H9 (cell line): ENCODE measurements around the gene DAAM2. TPM values are rescaled to one million over a fixed set of nuclear protein-coding genes. Genes with fewer than 3 reads are reported as not detected.

Source experiments
- DNase-seq: peaks from one replicate; pipeline ENCODE4 v3.0.0-alpha.2; 2017
- H2AFZ ChIP-seq: one replicate; pipeline ENCODE4 v1.6.1; 2013; ENCODE audit warnings: mild to moderate bottlenecking, low read length, control low read depth, moderate library complexity
- H2AK5ac ChIP-seq: 2 replicates; pipeline ENCODE4 v1.6.1; 2013; ENCODE audit warnings: low read length, control low read depth, mixed read lengths; ENCODE audit not compliant: insufficient read length
- H2BK120ac ChIP-seq: one replicate; pipeline ENCODE4 v1.6.1; 2013; ENCODE audit warnings: low read depth, mild to moderate bottlenecking, low read length, control low read depth, inconsistent platforms; ENCODE audit not compliant: poor library complexity, severe bottlenecking
- H2BK12ac ChIP-seq: 2 replicates; pipeline ENCODE4 v1.6.1; 2013; ENCODE audit warnings: low read length, control low read depth, mixed read lengths, low read depth; ENCODE audit not compliant: insufficient read length
- H2BK15ac ChIP-seq: 2 replicates; pipeline ENCODE4 v1.6.1; 2013; ENCODE audit warnings: low read depth, low read length, control low read depth
- H2BK20ac ChIP-seq: one replicate; pipeline ENCODE4 v1.6.1; 2013; ENCODE audit warnings: low read depth, mild to moderate bottlenecking, low read length, control low read depth, inconsistent platforms; ENCODE audit not compliant: poor library complexity, severe bottlenecking
- H2BK5ac ChIP-seq: 2 replicates; pipeline ENCODE4 v1.6.1; 2013; ENCODE audit warnings: low read length, control low read depth, mixed read lengths; ENCODE audit not compliant: insufficient read length
- H3K14ac ChIP-seq: 2 replicates; pipeline ENCODE4 v1.6.1; 2013; ENCODE audit warnings: low read length, control low read depth; ENCODE audit not compliant: insufficient read depth
- H3K18ac ChIP-seq: 2 replicates; pipeline ENCODE4 v1.6.1; 2013; ENCODE audit warnings: low read depth, mild to moderate bottlenecking, mixed read lengths, low read length, control low read depth; ENCODE audit not compliant: insufficient read length
- H3K23ac ChIP-seq: 2 replicates; pipeline ENCODE4 v1.6.1; 2013; ENCODE audit warnings: low read length, control low read depth, mixed read lengths, low read depth; ENCODE audit not compliant: insufficient read length
- H3K23me2 ChIP-seq: 2 replicates; pipeline ENCODE4 v1.6.1; 2013; ENCODE audit warnings: low read depth, mild to moderate bottlenecking, mixed read lengths, low read length, control low read depth; ENCODE audit not compliant: insufficient read length, poor library complexity, severe bottlenecking
- H3K27ac ChIP-seq: 2 replicates; pipeline ENCODE4 v1.5.1; 2013; ENCODE audit warnings: low read length, control low read depth, mixed read lengths, low read depth; ENCODE audit not compliant: insufficient read length
- H3K27me3 ChIP-seq: 2 replicates; pipeline ENCODE4 v1.6.1; 2013; ENCODE audit warnings: low read length, control low read depth, inconsistent platforms; ENCODE audit not compliant: insufficient read depth
- H3K4ac ChIP-seq: 2 replicates; pipeline ENCODE4 v1.6.1; 2013; ENCODE audit warnings: low read depth, mild to moderate bottlenecking, control low read depth, inconsistent platforms, low read length, moderate library complexity
- H3K4me1 ChIP-seq: 2 replicates; pipeline ENCODE4 v1.6.1; 2013; ENCODE audit warnings: low read length, control low read depth, inconsistent platforms; ENCODE audit not compliant: insufficient read depth
- H3K4me2 ChIP-seq: 2 replicates; pipeline ENCODE4 v1.6.1; 2013; ENCODE audit warnings: low read length, control low read depth, mixed read lengths; ENCODE audit not compliant: insufficient read length, insufficient read depth
- H3K56ac ChIP-seq: 2 replicates; pipeline ENCODE4 v1.6.1; 2013; ENCODE audit warnings: low read depth, mild to moderate bottlenecking, mixed read lengths, low read length, control low read depth; ENCODE audit not compliant: insufficient read length
- H3K79me1 ChIP-seq: 2 replicates; pipeline ENCODE4 v1.6.1; 2013; ENCODE audit warnings: low read depth, mild to moderate bottlenecking, moderate library complexity, low read length, control low read depth, inconsistent platforms; ENCODE audit not compliant: insufficient read depth, poor library complexity, severe bottlenecking
- H3K79me2 ChIP-seq: 2 replicates; pipeline ENCODE4 v1.6.1; 2013; ENCODE audit warnings: low read length, control low read depth, inconsistent platforms; ENCODE audit not compliant: insufficient read depth
- H3K9ac ChIP-seq: 2 replicates; pipeline ENCODE4 v1.6.1; 2013; ENCODE audit warnings: low read length, control low read depth, mixed read lengths; ENCODE audit not compliant: insufficient read length; ENCODE audit errors: extremely low read depth
- H3K9me3 ChIP-seq: one replicate; pipeline ENCODE4 v1.6.1; 2013; ENCODE audit warnings: low read depth, low read length, inconsistent platforms; ENCODE audit not compliant: control insufficient read depth
- H3T11ph ChIP-seq: one replicate; pipeline ENCODE4 v1.6.1; 2013; ENCODE audit warnings: mild to moderate bottlenecking, low read length, control low read depth, inconsistent platforms
- H4K20me1 ChIP-seq: one replicate; pipeline ENCODE4 v1.6.1; 2013; ENCODE audit not compliant: control insufficient read depth, insufficient read length, insufficient read depth
- H4K5ac ChIP-seq: 2 replicates; pipeline ENCODE4 v1.6.1; 2013; ENCODE audit warnings: low read depth, mild to moderate bottlenecking, mixed read lengths, low read length, control low read depth; ENCODE audit not compliant: insufficient read length
- H4K8ac ChIP-seq: replicated peaks from 2 replicates; pipeline ENCODE4 v1.6.1; 2013; ENCODE audit warnings: low read length, control low read depth, mixed read lengths, low read depth; ENCODE audit not compliant: insufficient read length
- H4K91ac ChIP-seq: 2 replicates; pipeline ENCODE4 v1.6.1; 2013; ENCODE audit warnings: low read depth, mild to moderate bottlenecking, moderate library complexity, mixed read lengths, low read length, control low read depth; ENCODE audit not compliant: insufficient read length
- H3K27ac Mint-ChIP-seq, 3 experiments: 2 replicates in 2 of 3; 3 replicates in 1 of 3; pipeline ENCODE4 v1.8.0; 2020 to 2021; ENCODE audit warnings: mixed read lengths in 3 of 3, mild to moderate bottlenecking in 1 of 3, moderate library complexity in 1 of 3
- H3K27me3 Mint-ChIP-seq: 2 replicates; pipeline ENCODE4 v1.8.0; 2021; ENCODE audit warnings: low read depth, mild to moderate bottlenecking, moderate library complexity, mixed read lengths
- H3K36me3 Mint-ChIP-seq, 3 experiments: 2 replicates in 2 of 3; 3 replicates in 1 of 3; pipeline ENCODE4 v1.8.0; 2020 to 2021; ENCODE audit warnings: low read depth in 3 of 3, mixed read lengths in 3 of 3; ENCODE audit not compliant: insufficient read depth in 1 of 3
- H3K4me1 Mint-ChIP-seq, 2 experiments: 2 replicates each; pipeline ENCODE4 v1.8.0; 2020; ENCODE audit warnings: mixed read lengths in 2 of 2
- H3K4me3 Mint-ChIP-seq, 2 experiments: 2 replicates in 1 of 2; 3 replicates in 1 of 2; pipeline ENCODE4 v1.8.0; 2020 to 2021; ENCODE audit warnings: mild to moderate bottlenecking in 2 of 2, mixed read lengths in 2 of 2, moderate library complexity in 1 of 2
- H3K9me3 Mint-ChIP-seq, 2 experiments: 2 replicates in 1 of 2; 3 replicates in 1 of 2; pipeline ENCODE4 v1.8.0; 2020; ENCODE audit warnings: mild to moderate bottlenecking in 2 of 2, mixed read lengths in 2 of 2, moderate library complexity in 1 of 2
- CTCF ChIP-seq: fragments of 200-600 bp; sonication (generic); conservative IDR thresholded peaks from 3 replicates; pipeline ENCODE4 v1.8.0; 2021; ENCODE audit warnings: antibody characterized with exemption, mild to moderate bottlenecking
- WGBS: extraction: QIAGEN DNeasy Blood & Tissue Kit; methylation state at CpG from one replicate; pipeline ENCODE4 v1.1.7; 2013; ENCODE audit warnings: missing lambda C conversion rate, low lambda C conversion rate, mixed read lengths; ENCODE audit not compliant: insufficient read length; ENCODE audit errors: extremely low coverage; 5-methylcytosine and 5-hydroxymethylcytosine counted together
- total RNA-seq: library from RNA; stranded (reverse); gene quantifications from 2 replicates; pipeline ENCODE4 v1.2.1, GENCODE V29; 2021

DAAM2 gene
- total RNA-seq, 1 experiment from 2014 or later: 1.1 TPM

- Histone ChIP-seq H4K91ac (no peak overlapping the region), H3K23me2 (no peaks in the 10 kb centered on the region), H3K27ac (no peak overlapping the region), H2BK12ac (no peak overlapping the region), H4K5ac (no peak overlapping the region), H3K18ac (no peak overlapping the region), H4K8ac (no peak overlapping the region), H2AFZ (no peak overlapping the region), H3K9me3 (no peaks in the 10 kb centered on the region), H3K14ac (no peak overlapping the region), H3K9ac (no peak overlapping the region), H2BK20ac (no peak overlapping the region), H2BK120ac (no peak overlapping the region), H3K4ac (no peak overlapping the region), H4K20me1 (no peaks in the 10 kb centered on the region), H3K4me1 (peaks cover 3% of the 10 kb centered on the region), H3K79me1 (no peaks in the 10 kb centered on the region), H3K56ac (no peak overlapping the region), H2BK5ac (no peak overlapping the region), H2AK5ac (no peak overlapping the region), H3K79me2 (no peaks in the 10 kb centered on the region), H3K23ac (no peak overlapping the region), H3T11ph (no peak overlapping the region), H3K4me2 (no peak overlapping the region), H3K27me3 (no peaks in the 10 kb centered on the region), H2BK15ac (no peak overlapping the region)
- Mint-ChIP-seq H3K27me3 (peaks cover 9% of the 10 kb centered on the region), H3K36me3 (no peaks in the 10 kb centered on the region), H3K4me1 (peaks cover 23 to 37% of the 10 kb centered on the region in 2 experiments), H3K4me3 (no peak overlapping the region), H3K27ac (0 out of 7 replicates have a peak overlapping the region, but pooled peaks of 1 of the 3 experiments have one; percentile 52), H3K9me3 (no peaks in the 10 kb centered on the region)
- WGBS: no CpG with 5 or more reads among the region's 5 CpGs
- DNase-seq: no peak
- no peak for TF ChIP-seq CTCF
Observed at GRCh38 chr6:39821046-39821740, 29.0 kb downstream of the DAAM2 start.
